ENCODE measurements around the gene STC2.

GRCh38 chr5:173340984-173341383 is 12.8 kb upstream of the STC2 start:
- TF ChIP-seq CTCF (conservative IDR thresholded peaks at IDR 0.05; ENCODE audit: low read depth in 2 of 2): no peak
- no peak for TF ChIP-seq POLR2AphosphoS5 (IDR thresholded peaks at IDR 0.05; ENCODE audit: low read depth)
- TF ChIP-seq EZH2phosphoT487 (IDR thresholded peaks at IDR 0.05; ENCODE audit: unreplicated experiment): no peak
- no peak for TF ChIP-seq REST (IDR thresholded peaks at IDR 0.05; ENCODE audit: unreplicated experiment)
- TF ChIP-seq JUNB (IDR thresholded peaks at IDR 0.05; ENCODE audit: unreplicated experiment): no peak

Measured in GM23338 (cell line).